Bronchial epithelial cell (primary cell): ENCODE data around the gene LYL1. TPM values are rescaled to one million over a fixed set of nuclear protein-coding genes. Genes with fewer than 3 reads are reported as not detected.

Experiments used
- DNase-seq: peaks from one replicate; pipeline ENCODE4 v3.0.0-alpha.2; 2010; ENCODE audit warnings: low read depth
- FAIRE-seq: peaks from 2 replicates; lab custom pipeline; 2011; peaks lifted over from hg19 to GRCh38; lab: Jason Lieb, UNC
- H3K27me3 ChIP-seq: 2 replicates; pipeline ENCODE4 v1.5.1; 2011; ENCODE audit warnings: low read length; ENCODE audit not compliant: control insufficient read depth, insufficient read depth
- H3K36me3 ChIP-seq: 2 replicates; pipeline ENCODE4 v1.5.1; 2011; ENCODE audit warnings: low read length; ENCODE audit not compliant: control insufficient read depth, insufficient read depth
- H3K4me3 ChIP-seq: 2 replicates; pipeline ENCODE4 v1.5.1; 2011; ENCODE audit warnings: mild to moderate bottlenecking, low read depth, low read length, control low read depth
- CTCF ChIP-seq: IDR thresholded peaks from 2 replicates; pipeline ENCODE4 v1.5.1; 2011; ENCODE audit warnings: mild to moderate bottlenecking, moderate library complexity, low read length, control low read depth, inconsistent platforms; ENCODE audit not compliant: insufficient read depth, severe bottlenecking
- total RNA-seq: library from RNA; depleted of rRNA; stranded (reverse); fragments of >200 nt; gene quantifications from 2 replicates; pipeline ENCODE4 v1.2.1, GENCODE V29; 2014

Gene LYL1
- 0.51 and 1.3 TPM in 2 replicates for total RNA-seq

GRCh38 chr19:13102666-13103580 is at the start of gene LYL1:
Gene LYL1, minus strand, starts transcription at chr19:13102858. Its CDS starts 1,687 bp downstream, at chr19:13101171.
- FAIRE-seq (no peak), DNase-seq (no peak)
- no peak for TF ChIP-seq CTCF
- Histone ChIP-seq H3K36me3 (peaks cover 8% of the 10 kb centered on the region), H3K27me3 (no peaks in the 10 kb centered on the region), H3K4me3 (peak within 1 kb of the TSS; percentile 25)

- peak; percentile 84 for DNase-seq
- no peaks in the 10 kb centered on the region for H3K27me3 ChIP-seq
- H3K36me3 ChIP-seq: peaks cover 8% of the 10 kb centered on the region
- peak; percentile 38 for TF ChIP-seq CTCF
- peak overlapping the region; percentile 88 for H3K4me3 ChIP-seq
- no peak for FAIRE-seq
Measured at GRCh38 chr19:13151605-13152355, 49.1 kb upstream of the LYL1 start.

- H3K4me3 ChIP-seq: peak overlapping the region; percentile 66
- no peak for FAIRE-seq
Measured at GRCh38 chr19:13150931-13151604, 48.4 kb upstream of the LYL1 start.

GRCh38 chr19:13150187-13150930 is 47.7 kb upstream of the LYL1 start, which contains the start of the genes IER2 and STX10:
Gene IER2, plus strand, starts transcription at chr19:13150411. Its CDS starts 2,776 bp downstream, at chr19:13153187.
Gene STX10, minus strand, starts transcription at chr19:13150375. Its CDS starts 202 bp downstream, at chr19:13150173.
- TF ChIP-seq CTCF: peak; percentile 72
- no peak for FAIRE-seq
- Histone ChIP-seq H3K36me3 (peaks cover 8% of the 10 kb centered on the region), H3K4me3 (peak within 1 kb of the TSS; percentile 66), H3K27me3 (no peaks in the 10 kb centered on the region)
- peak; percentile 85 for DNase-seq

More at GRCh38 chr19:13150931-13151604, 48.4 kb upstream of the LYL1 start:
- DNase-seq: no peak
- peaks cover 8% of the 10 kb centered on the region for H3K36me3 ChIP-seq
- TF ChIP-seq CTCF: no peak
- no peaks in the 10 kb centered on the region for H3K27me3 ChIP-seq
